Endothelial cell (in vitro differentiated cells): ENCODE data around the gene TAOK3. TPM values are rescaled to one million over a fixed set of nuclear protein-coding genes. Genes with fewer than 3 reads are reported as not detected.

ENCODE experiments used
- DNase-seq: peaks from one replicate; pipeline ENCODE4 v3.0.0; 2021; ENCODE audit warnings: low spot score
- H3K27ac Mint-ChIP-seq: one replicate; pipeline ENCODE4 v1.8.0; 2021; ENCODE audit warnings: mixed read lengths, inconsistent platforms; ENCODE audit not compliant: unreplicated experiment
- H3K27me3 Mint-ChIP-seq: one replicate; pipeline ENCODE4 v1.8.0; 2021; ENCODE audit warnings: mild to moderate bottlenecking, moderate library complexity, mixed read lengths, inconsistent platforms; ENCODE audit not compliant: unreplicated experiment
- H3K36me3 Mint-ChIP-seq: one replicate; pipeline ENCODE4 v1.8.0; 2021; ENCODE audit warnings: mild to moderate bottlenecking, low read depth, mixed read lengths, inconsistent platforms; ENCODE audit not compliant: unreplicated experiment
- H3K4me1 Mint-ChIP-seq: one replicate; pipeline ENCODE4 v1.8.0; 2021; ENCODE audit warnings: mild to moderate bottlenecking, mixed read lengths, inconsistent platforms; ENCODE audit not compliant: unreplicated experiment
- H3K4me3 Mint-ChIP-seq: one replicate; pipeline ENCODE4 v1.8.0; 2021; ENCODE audit warnings: mild to moderate bottlenecking, mixed read lengths, inconsistent platforms; ENCODE audit not compliant: unreplicated experiment
- H3K9me3 Mint-ChIP-seq: one replicate; pipeline ENCODE4 v1.8.0; 2021; ENCODE audit warnings: mixed read lengths, inconsistent platforms; ENCODE audit not compliant: unreplicated experiment
- CTCF ChIP-seq: fragments of 200-600 bp; sonication (generic); IDR thresholded peaks from one replicate; pipeline ENCODE4 v1.5.0; 2021; ENCODE audit warnings: antibody characterized with exemption; ENCODE audit not compliant: unreplicated experiment
- total RNA-seq: library from RNA; stranded (reverse); fragmentation: NEBNext Ultra II Directional; extraction: Animal tissue kit (Norgen Biotek cat#: 25700); gene quantifications from one replicate; pipeline ENCODE4 v1.2.1, GENCODE V29; 2021; ENCODE audit not compliant: unreplicated experiment

The TAOK3 gene
- total RNA-seq, 1 donor from 2014 or later: 16.5 TPM

DNA sequence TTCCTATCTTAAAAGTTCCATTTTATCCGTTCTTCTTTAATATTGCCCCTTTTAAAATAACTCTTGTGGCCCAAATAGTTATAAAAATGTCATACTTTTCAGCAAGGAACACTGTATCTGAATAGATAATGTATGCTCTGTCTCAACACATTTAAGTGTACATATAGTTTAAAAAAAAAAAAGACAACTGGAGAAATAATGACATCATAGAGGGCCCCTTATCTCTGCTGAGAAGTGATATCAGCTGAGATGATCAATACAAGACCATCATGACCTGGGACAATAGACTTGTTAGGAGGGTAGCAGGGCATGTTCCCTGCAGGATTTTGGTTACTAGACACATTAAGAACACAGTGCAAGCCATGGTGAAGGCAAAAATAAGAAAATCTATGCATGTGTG, 159.3 kb downstream of the TAOK3 start:
- no peaks in the 10 kb centered on the region for H3K4me1 Mint-ChIP-seq
- no peak for TF ChIP-seq CTCF
- H3K27me3 Mint-ChIP-seq: peaks cover 2% of the 10 kb centered on the region
- DNase-seq: no peak
- no peak overlapping the region for H3K4me3 Mint-ChIP-seq
- H3K36me3 Mint-ChIP-seq: no peaks in the 10 kb centered on the region
- H3K9me3 Mint-ChIP-seq: no peaks in the 10 kb centered on the region
- H3K27ac Mint-ChIP-seq: no peak overlapping the region

DNA sequence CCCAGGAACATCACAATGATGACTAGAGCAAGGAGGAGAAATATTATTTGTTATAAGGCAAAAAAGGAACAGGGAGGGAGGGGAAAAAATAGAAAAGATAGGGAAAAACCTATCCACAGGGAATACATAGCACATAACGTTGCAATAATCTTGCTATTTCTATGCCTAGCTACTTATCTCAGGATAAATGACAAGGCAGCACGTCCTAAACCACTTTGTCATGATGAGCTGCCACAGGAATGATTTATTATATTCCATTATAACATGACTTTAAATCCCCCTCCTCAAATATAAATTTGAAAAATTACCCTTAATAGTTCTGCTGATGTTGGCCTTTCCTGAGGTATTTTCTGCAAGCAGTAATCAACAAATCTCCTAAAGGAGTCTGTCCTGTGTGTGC, 160.1 kb downstream of the TAOK3 start:
- Mint-ChIP-seq H3K4me1 (no peaks in the 10 kb centered on the region), H3K27me3 (no peaks in the 10 kb centered on the region), H3K27ac (no peak overlapping the region), H3K36me3 (no peaks in the 10 kb centered on the region), H3K9me3 (no peaks in the 10 kb centered on the region), H3K4me3 (no peak overlapping the region)
- no peak for TF ChIP-seq CTCF
- no peak for DNase-seq

GRCh38 chr12:118206107-118206412, 166.6 kb downstream of the TAOK3 start:
- no peaks in the 10 kb centered on the region for H3K27me3 Mint-ChIP-seq
- no peak overlapping the region for H3K27ac Mint-ChIP-seq
- DNase-seq: no peak
- TF ChIP-seq CTCF: no peak
- H3K4me1 Mint-ChIP-seq: peaks cover 2% of the 10 kb centered on the region
- no peak overlapping the region for H3K4me3 Mint-ChIP-seq
- no peaks in the 10 kb centered on the region for H3K9me3 Mint-ChIP-seq
- no peaks in the 10 kb centered on the region for H3K36me3 Mint-ChIP-seq

DNA sequence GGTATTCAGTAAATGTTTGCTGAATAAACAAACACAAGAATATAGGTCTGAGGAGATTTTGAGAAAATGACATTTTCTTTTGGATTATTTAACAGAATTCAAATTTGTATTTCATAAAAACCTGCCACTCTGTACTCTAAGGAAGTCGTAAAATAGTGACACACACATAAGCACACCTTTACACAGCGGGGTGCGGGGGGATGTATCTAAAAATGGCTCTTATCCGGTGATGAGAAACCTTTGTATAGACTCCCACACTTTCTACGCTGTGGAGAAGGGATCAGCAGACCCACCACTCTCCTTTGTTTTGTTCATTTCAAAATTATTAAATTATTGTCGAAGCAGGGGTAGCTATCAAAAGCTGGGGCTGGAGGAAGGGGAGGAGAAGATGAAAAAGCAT, 178.7 kb downstream of the TAOK3 start:
- H3K4me3 Mint-ChIP-seq: no peak overlapping the region
- H3K36me3 Mint-ChIP-seq: peaks cover 5% of the 10 kb centered on the region
- peaks cover 2% of the 10 kb centered on the region for H3K27me3 Mint-ChIP-seq
- no peak for DNase-seq
- peaks cover 8% of the 10 kb centered on the region for H3K4me1 Mint-ChIP-seq
- no peak for TF ChIP-seq CTCF
- no peak overlapping the region for H3K27ac Mint-ChIP-seq
- no peaks in the 10 kb centered on the region for H3K9me3 Mint-ChIP-seq

DNA sequence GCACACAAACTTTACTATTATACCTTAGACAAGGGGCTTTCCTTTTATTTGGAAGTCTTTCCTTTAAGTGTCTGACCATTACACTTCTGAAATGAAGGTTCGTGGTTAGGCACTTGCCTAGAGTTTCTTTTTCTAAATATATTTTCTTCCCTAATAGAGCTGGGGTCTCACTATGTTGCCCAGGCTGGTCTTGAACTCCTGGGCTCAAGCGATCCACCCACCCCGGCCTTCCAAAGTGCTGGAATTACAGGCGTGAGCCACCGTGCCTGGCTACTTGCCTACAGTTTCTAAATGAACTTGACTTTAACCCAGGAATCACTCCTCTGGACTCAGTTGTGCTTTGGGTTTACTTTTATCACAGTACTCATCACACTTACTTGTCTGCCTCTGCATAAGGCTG, 179.2 kb downstream of the TAOK3 start:
- H3K27ac Mint-ChIP-seq: no peak overlapping the region
- H3K36me3 Mint-ChIP-seq: peaks cover 5% of the 10 kb centered on the region
- peaks cover 13% of the 10 kb centered on the region for H3K4me1 Mint-ChIP-seq
- H3K9me3 Mint-ChIP-seq: no peaks in the 10 kb centered on the region
- H3K27me3 Mint-ChIP-seq: peaks cover 2% of the 10 kb centered on the region
- TF ChIP-seq CTCF: no peak
- H3K4me3 Mint-ChIP-seq: no peak overlapping the region
- DNase-seq: no peak
